NCI-H1417 treated with DMSO at 0.1 percent for 48 hours (cell line): ENCODE measurements around the gene CD74.
"Not testable (repeated sequence)": the region's sequence is repeated elsewhere in the genome, so short reads cannot be mapped to it uniquely, and the experiment has no call there.

Experiments
- DNase-seq: peaks from one replicate; lab custom pipeline; 2025; lab: John Stamatoyannopoulos, UW

CD74 gene

DNA sequence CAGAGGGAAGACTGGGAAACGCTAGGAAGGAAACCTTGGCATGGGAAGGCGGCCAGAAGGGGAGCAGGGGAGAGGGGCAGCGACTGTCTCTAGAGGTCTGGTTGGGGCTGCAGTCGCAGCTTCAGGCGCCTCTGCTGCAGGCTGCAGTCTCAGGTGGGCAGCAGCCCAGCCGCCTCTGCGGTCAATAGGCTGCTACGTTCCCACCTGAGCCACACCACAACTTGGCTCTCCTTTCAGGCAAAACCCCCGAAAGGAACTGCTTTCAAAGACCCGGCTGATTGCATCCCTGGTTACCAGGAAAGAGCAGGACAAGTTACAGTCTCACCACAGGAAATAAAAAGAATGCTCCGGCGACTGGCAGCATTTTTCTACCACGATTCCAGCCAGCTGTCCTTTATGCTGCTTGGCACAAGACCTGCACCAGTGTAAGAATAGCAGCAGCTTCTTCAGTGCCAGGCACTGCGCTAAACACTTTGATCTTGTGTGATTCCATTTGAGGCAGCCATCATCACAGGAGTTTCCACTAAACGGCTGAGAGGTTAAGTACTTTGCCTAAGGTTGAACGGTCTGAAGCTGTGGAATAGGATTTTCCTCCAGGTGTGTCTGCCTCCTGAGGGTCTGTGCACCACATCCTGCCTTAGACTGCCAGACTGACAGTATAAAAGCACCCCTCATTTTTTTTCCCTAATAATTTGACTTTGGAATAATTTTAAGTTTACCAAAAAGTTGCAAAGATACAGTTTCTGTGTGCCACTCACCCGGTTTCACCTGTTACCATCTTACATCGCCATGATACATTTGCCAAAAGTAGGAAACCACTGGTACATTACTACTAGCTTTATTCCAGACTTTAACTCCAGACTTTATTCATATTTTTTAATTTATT lies 29.3 kb upstream of the CD74 start:
- no peak for DNase-seq

GRCh38 chr5:150440948-150441812 lies 28.5 kb upstream of the CD74 start:
- no peak for DNase-seq

GRCh38 chr5:150438873-150439546 lies 26.3 kb upstream of the CD74 start:
- DNase-seq, result no peak

DNA sequence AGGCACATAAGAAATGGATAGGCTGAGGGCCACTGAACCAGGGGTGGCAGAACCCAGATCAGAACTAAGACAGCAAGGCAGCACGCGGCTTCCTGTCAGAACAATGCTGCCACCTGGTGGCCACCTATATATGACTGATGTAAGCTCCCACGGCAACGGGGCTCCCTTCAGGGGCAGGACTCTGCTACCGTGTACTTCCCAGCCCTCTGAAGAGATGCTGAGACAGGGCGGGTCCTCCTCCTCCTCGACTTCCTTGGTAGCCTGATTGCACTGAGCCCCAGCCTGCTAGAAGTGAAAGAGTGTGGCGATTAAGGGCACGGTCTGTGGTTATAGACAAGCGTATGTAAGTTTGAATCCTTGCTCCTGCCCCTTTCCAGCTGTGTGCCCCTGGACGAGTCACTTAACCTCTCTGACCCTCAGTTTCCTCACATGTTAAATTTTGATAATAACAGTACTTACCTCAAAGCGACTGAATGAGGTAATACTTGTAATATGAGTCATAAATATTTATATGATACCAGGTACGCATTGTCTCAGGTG lies 23.5 kb upstream of the CD74 start:
- DNase-seq, result no peak

- DNase-seq, result no peak
These were observed 21.8 kb upstream of the CD74 start for GRCh38 chr5:150434464-150434863.

DNA sequence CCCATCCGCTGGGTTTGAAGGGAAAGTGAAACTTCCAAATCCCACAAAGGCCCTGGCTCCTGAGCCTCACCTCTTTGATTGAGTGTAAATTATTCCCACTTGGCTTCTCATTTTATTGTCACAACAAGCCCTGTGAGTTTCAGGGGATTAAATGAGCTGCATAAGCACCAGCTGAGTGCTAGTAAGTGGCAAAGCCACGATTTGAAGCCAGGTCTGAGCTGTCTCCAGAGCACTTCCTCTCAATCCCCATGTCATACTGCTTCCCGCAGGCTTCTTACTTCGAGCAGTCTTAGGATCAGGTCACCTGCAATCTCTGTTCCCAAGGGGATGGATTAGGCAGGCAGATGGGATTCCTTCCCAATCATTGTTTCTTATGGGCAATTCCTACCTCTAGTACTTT lies 18.9 kb upstream of the CD74 start:
- DNase-seq, result no peak

DNA sequence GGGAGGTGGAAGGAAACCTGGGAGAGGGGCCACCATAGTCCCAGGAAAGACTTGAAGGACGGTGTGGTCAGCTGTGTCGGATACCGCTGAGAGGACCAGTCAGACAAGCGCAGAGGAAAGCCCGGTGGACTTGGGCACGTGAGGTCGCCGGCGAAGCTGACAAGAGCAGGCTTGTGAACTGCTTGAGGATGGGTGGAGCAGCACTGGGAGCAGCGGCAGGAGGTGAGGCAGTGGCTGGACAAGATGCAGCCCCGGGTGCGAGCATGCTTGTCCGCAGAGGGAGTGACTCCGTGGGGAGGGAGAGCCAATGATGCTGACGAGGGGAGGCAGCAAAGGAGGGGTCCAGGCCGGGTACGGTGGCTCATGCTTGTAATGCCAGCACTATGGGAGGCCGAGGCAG lies 18.3 kb upstream of the CD74 start:
- no peak for DNase-seq

DNA sequence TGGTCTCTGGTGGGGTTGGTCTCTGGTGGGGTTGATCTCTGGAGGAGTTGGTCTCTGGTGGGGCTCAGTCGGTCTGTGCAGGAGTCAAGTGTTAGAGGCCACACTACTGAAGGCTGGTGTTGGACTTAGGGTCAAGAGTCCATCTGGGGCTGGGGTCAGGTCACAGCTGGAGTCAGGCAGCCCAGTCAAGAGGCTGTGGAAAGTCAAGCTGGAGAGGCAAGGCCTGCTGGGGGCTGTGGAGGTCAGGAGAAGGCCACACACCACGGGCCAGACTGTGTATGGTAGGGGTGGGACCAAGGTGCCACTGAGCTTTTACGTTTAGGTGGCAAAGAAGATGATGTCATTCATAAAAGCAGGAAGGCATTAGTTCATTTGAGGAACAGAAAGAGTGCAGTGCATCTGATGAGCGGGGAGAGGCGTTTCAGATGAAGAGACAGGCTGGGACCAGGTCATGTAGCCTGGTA lies 16.7 kb upstream of the CD74 start:
- DNase-seq, result no peak

DNA sequence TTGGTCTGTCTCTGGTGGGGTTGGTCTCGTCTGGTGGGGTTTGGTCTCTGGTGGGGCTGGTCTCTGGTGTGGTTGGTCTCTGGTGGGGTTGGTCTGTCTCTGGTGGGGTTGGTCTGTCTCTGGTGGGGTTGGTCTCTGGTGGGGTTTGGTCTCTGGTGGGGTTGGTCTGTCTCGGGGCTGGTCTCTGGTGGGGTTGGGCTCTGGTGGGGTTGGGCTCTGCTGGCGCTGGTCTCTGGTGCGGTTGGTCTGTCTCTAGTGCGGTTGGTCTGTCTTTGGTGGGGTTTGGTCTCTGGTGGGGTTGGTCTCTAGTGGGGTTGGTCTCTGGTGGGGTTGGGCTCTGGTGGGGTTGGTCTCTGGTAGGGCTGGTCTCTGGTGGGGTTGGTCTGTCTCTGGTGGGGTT lies 16.3 kb upstream of the CD74 start:
- DNase-seq, result no peak

GRCh38 chr5:150428106-150428876 lies 15.6 kb upstream of the CD74 start:
- DNase-seq, result no peak

DNA sequence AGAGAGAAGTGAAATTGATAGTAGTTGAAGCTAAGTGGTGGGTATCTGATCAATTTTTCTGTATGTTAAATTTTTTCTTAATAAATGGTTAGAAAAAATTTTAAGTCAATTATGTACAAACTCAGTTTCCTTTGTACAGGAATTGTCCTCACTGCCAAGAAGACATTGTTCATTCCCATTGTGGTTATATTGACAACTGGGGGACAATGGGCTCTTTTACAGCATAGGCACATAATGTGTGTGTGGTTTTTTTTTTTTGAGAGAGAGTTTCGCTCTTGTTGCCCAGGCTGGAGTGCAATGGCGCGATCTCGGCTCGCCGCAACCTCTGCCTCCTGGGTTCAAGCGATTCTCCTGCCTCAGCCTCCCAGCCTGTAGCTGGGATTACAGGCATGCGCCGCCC lies 13.5 kb upstream of the CD74 start:
- DNase-seq, result not testable (repeated sequence)

DNA sequence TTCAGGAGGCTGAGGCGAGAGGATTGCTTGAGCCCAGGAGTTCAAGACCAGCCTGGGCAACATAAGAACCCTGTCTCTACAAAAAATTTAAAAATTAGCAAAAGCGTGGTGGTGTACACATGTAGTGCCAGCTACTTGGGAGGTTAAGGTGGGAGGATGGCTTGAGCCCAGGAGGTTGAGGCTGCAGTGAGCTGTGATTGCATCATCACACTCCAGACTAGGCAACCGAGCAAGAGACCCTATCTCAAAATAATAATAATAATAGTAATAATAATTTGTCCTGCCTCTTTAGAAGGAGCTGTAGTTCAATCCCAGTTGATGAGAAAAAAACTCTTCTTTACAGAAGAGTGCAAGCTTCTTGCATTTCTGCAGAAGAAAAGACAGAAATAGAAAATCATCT lies 10.0 kb upstream of the CD74 start:
- no peak for DNase-seq

GRCh38 chr5:150422075-150422474 lies 9.4 kb upstream of the CD74 start:
- no peak for DNase-seq

GRCh38 chr5:150419630-150420270 lies 7.0 kb upstream of the CD74 start:
- no peak for DNase-seq

GRCh38 chr5:150413902-150414790 lies 1.4 kb upstream of the CD74 start:
- DNase-seq, result not testable (repeated sequence)

GRCh38 chr5:150413176-150413901 lies 629 bp upstream of the CD74 start:
- DNase-seq, result no peak

DNA sequence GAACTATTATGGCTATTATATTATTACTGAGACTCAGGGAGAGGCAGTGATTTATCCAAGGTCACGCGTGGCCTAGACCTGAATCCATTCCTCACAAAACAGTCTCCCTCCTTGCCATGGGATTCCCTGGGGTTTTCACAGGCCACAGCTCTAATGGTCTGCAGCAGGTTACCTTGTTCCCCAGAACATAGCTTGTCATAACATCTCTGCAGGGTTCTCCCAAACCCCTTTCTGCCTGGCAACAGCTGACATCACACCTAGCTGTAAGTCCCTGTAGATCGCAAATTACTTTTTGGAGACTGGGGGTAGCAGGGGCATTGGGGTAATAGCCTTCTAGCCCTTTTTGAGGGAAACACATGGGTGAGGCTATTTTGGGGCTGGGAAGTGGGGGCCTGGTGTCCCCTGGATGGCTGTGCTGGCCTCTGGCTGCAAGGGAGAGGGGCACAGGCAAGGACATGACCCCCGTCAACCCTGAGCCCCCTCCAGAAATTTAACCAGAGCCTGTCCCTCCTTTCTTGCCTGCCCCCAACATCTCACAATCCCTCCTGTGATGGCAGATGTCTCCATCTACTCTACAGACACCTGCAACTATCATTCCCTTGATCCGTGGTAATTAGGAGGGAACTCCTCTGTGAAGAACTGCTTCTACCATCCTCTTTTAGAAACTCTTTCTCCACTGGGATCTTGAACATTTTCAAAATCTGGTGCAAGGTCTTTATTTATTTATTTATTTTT lies 1.3 kb downstream of the CD74 start:
- DNase-seq, result no peak

- no peak for DNase-seq
These were observed 2.0 kb downstream of the CD74 start for GRCh38 chr5:150410524-150411244.
